Neural cell (in vitro differentiated cells): Measurements from ENCODE around the gene GAB2. TPM values are rescaled to one million over a fixed set of nuclear protein-coding genes. Genes with fewer than 3 reads are reported as not detected.

Experiments used
- H2AFZ ChIP-seq: fragments of 200-600, 300-800 bp; sonication (generic), shearing (Covaris generic); 2 replicates; pipeline ENCODE4 v1.6.0; 2014; ENCODE audit warnings: low read depth, mild to moderate bottlenecking, antibody characterized with exemption, low read length, moderate library complexity
- H3F3A ChIP-seq: fragments of 200-600 bp; shearing (Covaris generic); 2 replicates; pipeline ENCODE4 v1.6.1; 2016; ENCODE audit warnings: mild to moderate bottlenecking, moderate library complexity, mixed read lengths, antibody characterized with exemption, low read length; ENCODE audit not compliant: insufficient read depth, poor library complexity, severe bottlenecking
- H3K27ac ChIP-seq: fragments of 200-600, 300-800 bp; sonication (generic), shearing (Covaris generic); 2 replicates; pipeline ENCODE4 v1.5.1; 2014; ENCODE audit warnings: mild to moderate bottlenecking, low read length, moderate library complexity
- H3K27me3 ChIP-seq: fragments of 300-800, 200-600 bp; sonication (generic), shearing (Covaris generic); 2 replicates; pipeline ENCODE4 v1.6.0; 2014; ENCODE audit warnings: mild to moderate bottlenecking, low read depth, low read length, moderate library complexity; ENCODE audit not compliant: insufficient read depth
- H3K36me3 ChIP-seq: fragments of 300-800, 200-600 bp; sonication (generic), shearing (Covaris generic); 2 replicates; pipeline ENCODE4 v1.5.1; 2014; ENCODE audit warnings: mild to moderate bottlenecking, antibody characterized with exemption, low read length, moderate library complexity; ENCODE audit not compliant: insufficient read depth
- H3K4me2 ChIP-seq: fragments of 300-800, 200-600 bp; sonication (generic), shearing (Covaris generic); 2 replicates; pipeline ENCODE4 v1.6.0; 2014; ENCODE audit warnings: mild to moderate bottlenecking, low read length
- H3K4me3 ChIP-seq: fragments of 300-800, 200-600 bp; sonication (generic), shearing (Covaris generic); 2 replicates; pipeline ENCODE4 v1.5.1; 2014; ENCODE audit warnings: mild to moderate bottlenecking, low read length, moderate library complexity
- H3K79me2 ChIP-seq: fragments of 200-600 bp; shearing (Covaris generic); replicated peaks from 2 replicates; pipeline ENCODE4 v1.6.0; 2014; ENCODE audit warnings: mild to moderate bottlenecking, low read length, moderate library complexity; ENCODE audit not compliant: insufficient read depth
- H3K9ac ChIP-seq: fragments of 300-800, 200-600 bp; sonication (generic), shearing (Covaris generic); 2 replicates; pipeline ENCODE4 v1.6.1; 2016; ENCODE audit warnings: mild to moderate bottlenecking, low read length, mixed read lengths
- H3K9me2 ChIP-seq: fragments of 200-600 bp; shearing (Covaris generic); 2 replicates; pipeline ENCODE4 v1.6.1; 2016; ENCODE audit warnings: mild to moderate bottlenecking, low read length, mixed read lengths; ENCODE audit not compliant: insufficient read depth
- H3K9me3 ChIP-seq: fragments of 200-600, 300-800 bp; sonication (generic), shearing (Covaris generic); 2 replicates; pipeline ENCODE4 v1.6.1; 2016; ENCODE audit warnings: mild to moderate bottlenecking, mixed run types, low read length, moderate library complexity, mixed read lengths
- H4K20me1 ChIP-seq: fragments of 200-600 bp; shearing (Covaris generic); 2 replicates; pipeline ENCODE4 v1.6.1; 2016; ENCODE audit warnings: mild to moderate bottlenecking, mixed run types; ENCODE audit not compliant: insufficient read depth
- CTCF ChIP-seq: fragments of 450-650 bp; IDR thresholded peaks from 2 replicates; pipeline ENCODE4 v1.5.1; 2014; ENCODE audit warnings: antibody characterized with exemption, mild to moderate bottlenecking, moderate library complexity; ENCODE audit not compliant: poor library complexity, severe bottlenecking
- EP300 ChIP-seq: fragments of 450-650 bp; conservative IDR thresholded peaks from 2 replicates; pipeline ENCODE4 v1.6.1; 2014; ENCODE audit warnings: antibody characterized with exemption, mild to moderate bottlenecking, moderate library complexity; ENCODE audit not compliant: poor library complexity, severe bottlenecking
- EZH2 ChIP-seq: fragments of 200-600, 300-800 bp; shearing (Covaris generic), sonication (generic); IDR thresholded peaks from 2 replicates; pipeline ENCODE4 v1.6.1; 2014; ENCODE audit warnings: antibody characterized with exemption, low read length, borderline replicate concordance, mild to moderate bottlenecking; ENCODE audit not compliant: insufficient read depth, poor library complexity, severe bottlenecking
- MXI1 ChIP-seq: fragments of 450-650 bp; conservative IDR thresholded peaks from 2 replicates; pipeline ENCODE4 v1.6.1; 2014; ENCODE audit warnings: antibody characterized with exemption, mild to moderate bottlenecking; ENCODE audit not compliant: poor library complexity, severe bottlenecking
- POLR2AphosphoS5 ChIP-seq: IDR thresholded peaks from 2 replicates; pipeline ENCODE4 v1.6.1; 2012
- REST ChIP-seq: IDR thresholded peaks from 2 replicates; pipeline ENCODE4 v1.6.1; 2012; ENCODE audit warnings: borderline replicate concordance
- SMC3 ChIP-seq: fragments of 450-650 bp; conservative IDR thresholded peaks from 2 replicates; pipeline ENCODE4 v1.6.1; 2014; ENCODE audit warnings: antibody characterized with exemption, mild to moderate bottlenecking, moderate library complexity; ENCODE audit not compliant: poor library complexity
- TAF1 ChIP-seq: IDR thresholded peaks from 2 replicates; pipeline ENCODE4 v1.6.1; 2012; ENCODE audit warnings: low read depth
- polyA plus RNA-seq: library from polyadenylated mRNA; depleted of rRNA; stranded (reverse); fragments of >200 nt; gene quantifications from 2 replicates; pipeline ENCODE4 v1.2.3, GENCODE V29; 2014

Gene GAB2
- polyA plus RNA-seq, 1 donor from 2014 or later, result 21.9 TPM

GRCh38 chr11:78203184-78203583 is 214.4 kb downstream of the GAB2 start:
- no peaks in the 10 kb centered on the region for H3K36me3 ChIP-seq
- H3K27ac ChIP-seq, result no peak overlapping the region
- H3K79me2 ChIP-seq, result no peaks in the 10 kb centered on the region
- TF ChIP-seq TAF1 (no peak), SMC3 (no peak), EP300 (no peak), CTCF (no peak), MXI1 (no peak)
- no peaks in the 10 kb centered on the region for H4K20me1 ChIP-seq
- no peak overlapping the region for H3K9ac ChIP-seq
- no peak overlapping the region for H3K4me3 ChIP-seq
- no peaks in the 10 kb centered on the region for H3K9me2 ChIP-seq
- no peak overlapping the region for H2AFZ ChIP-seq
- H3K4me2 ChIP-seq, result no peak overlapping the region
- H3F3A ChIP-seq, result no peaks in the 10 kb centered on the region
- no peaks in the 10 kb centered on the region for H3K9me3 ChIP-seq
- H3K27me3 ChIP-seq, result no peaks in the 10 kb centered on the region

DNA sequence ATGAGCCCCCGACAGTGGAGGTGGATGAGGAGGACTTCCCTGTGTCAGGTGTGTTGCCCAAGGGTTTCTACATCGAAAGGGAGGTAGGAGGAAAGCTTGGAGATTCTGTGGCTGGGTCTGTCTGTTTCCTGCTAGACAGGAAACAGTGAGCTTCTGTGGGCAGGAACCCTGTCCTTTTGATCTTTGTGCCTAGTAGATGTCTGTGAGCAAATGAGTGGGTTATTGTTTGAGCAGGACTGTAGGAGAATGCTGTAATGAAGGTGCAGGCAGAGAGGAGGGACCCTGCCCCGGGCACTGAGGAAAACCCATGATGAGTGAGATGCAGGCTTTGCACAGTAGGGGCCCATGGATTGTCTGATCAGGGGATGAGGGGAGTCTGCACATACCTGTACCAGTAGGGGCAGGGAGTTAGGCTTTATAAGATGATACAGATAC is 214.9 kb downstream of the GAB2 start:
- H3K79me2 ChIP-seq, result no peaks in the 10 kb centered on the region
- H3K9me3 ChIP-seq, result no peaks in the 10 kb centered on the region
- H3K9me2 ChIP-seq, result no peaks in the 10 kb centered on the region
- H3K4me3 ChIP-seq, result no peak overlapping the region
- no peak overlapping the region for H3K27ac ChIP-seq
- H3F3A ChIP-seq, result no peaks in the 10 kb centered on the region
- no peak overlapping the region for H3K4me2 ChIP-seq
- no peak overlapping the region for H3K9ac ChIP-seq
- no peaks in the 10 kb centered on the region for H3K27me3 ChIP-seq
- H2AFZ ChIP-seq, result no peak overlapping the region
- TF ChIP-seq POLR2AphosphoS5 (no peak), MXI1 (no peak), CTCF (no peak), EZH2 (no peak)
- no peaks in the 10 kb centered on the region for H3K36me3 ChIP-seq
- H4K20me1 ChIP-seq, result no peaks in the 10 kb centered on the region

GRCh38 chr11:78201096-78201818 is 216.4 kb downstream of the GAB2 start:
- no peak overlapping the region for H3K9ac ChIP-seq
- TF ChIP-seq CTCF (no peak), EZH2 (no peak), SMC3 (no peak), TAF1 (no peak), REST (no peak), POLR2AphosphoS5 (no peak)
- no peaks in the 10 kb centered on the region for H4K20me1 ChIP-seq
- H3K27ac ChIP-seq, result no peak overlapping the region
- H3K9me3 ChIP-seq, result no peaks in the 10 kb centered on the region
- no peaks in the 10 kb centered on the region for H3K79me2 ChIP-seq
- H3F3A ChIP-seq, result no peaks in the 10 kb centered on the region
- H3K4me2 ChIP-seq, result no peak overlapping the region
- no peak overlapping the region for H2AFZ ChIP-seq
- no peaks in the 10 kb centered on the region for H3K9me2 ChIP-seq
- H3K36me3 ChIP-seq, result no peaks in the 10 kb centered on the region
- no peak overlapping the region for H3K4me3 ChIP-seq
- H3K27me3 ChIP-seq, result no peaks in the 10 kb centered on the region
